ENCODE results near the gene KCTD5.
"Not testable (repeated sequence)": the region's sequence is repeated elsewhere in the genome, so short reads cannot be mapped to it uniquely, and the experiment has no call there.

The KCTD5 gene

GRCh38 chr16:2682209-2683021 is at the start of gene KCTD5:
KCTD5 (plus strand) TSS chr16:2682523; CDS start chr16:2682549, 26 bp downstream.
- DNase-seq = peak; percentile 68

- not testable (repeated sequence) for DNase-seq
Observed at GRCh38 chr16:2639071-2639721, 43.1 kb upstream of the KCTD5 start.

GRCh38 chr16:2639722-2640072 is 42.6 kb upstream of the KCTD5 start:
- not testable (repeated sequence) for DNase-seq

- DNase-seq = not testable (repeated sequence)
Observed at GRCh38 chr16:2642561-2642960, 39.8 kb upstream of the KCTD5 start.

- DNase-seq = not testable (repeated sequence)
Observed at GRCh38 chr16:2644754-2645453, 37.4 kb upstream of the KCTD5 start.

- DNase-seq = not testable (repeated sequence)
Observed at GRCh38 chr16:2651268-2651871, 31.0 kb upstream of the KCTD5 start.

- DNase-seq = not testable (repeated sequence)
Observed at GRCh38 chr16:2653915-2654314, 28.4 kb upstream of the KCTD5 start.

GRCh38 chr16:2654949-2655348 is 27.4 kb upstream of the KCTD5 start:
- not testable (repeated sequence) for DNase-seq

GRCh38 chr16:2656985-2657384 is 25.3 kb upstream of the KCTD5 start:
- DNase-seq = no peak

GRCh38 chr16:2657803-2658202 is 24.5 kb upstream of the KCTD5 start:
- DNase-seq = not testable (repeated sequence)

GRCh38 chr16:2659560-2659959 is 22.8 kb upstream of the KCTD5 start:
- not testable (repeated sequence) for DNase-seq

GRCh38 chr16:2660014-2660662 is 22.2 kb upstream of the KCTD5 start:
- not testable (repeated sequence) for DNase-seq

GRCh38 chr16:2660755-2661373 is 21.5 kb upstream of the KCTD5 start:
- DNase-seq = not testable (repeated sequence)

- no peak for DNase-seq
Observed at GRCh38 chr16:2663553-2664546, 18.5 kb upstream of the KCTD5 start.

- peak; percentile 8 for DNase-seq
Observed at GRCh38 chr16:2664574-2664982, 17.7 kb upstream of the KCTD5 start.

- DNase-seq = not testable (repeated sequence)
Observed at GRCh38 chr16:2666671-2667070, 15.7 kb upstream of the KCTD5 start.

- DNase-seq = not testable (repeated sequence)
Observed at GRCh38 chr16:2669587-2669986, 12.7 kb upstream of the KCTD5 start.

GRCh38 chr16:2670017-2670416 is 12.3 kb upstream of the KCTD5 start:
- DNase-seq = not testable (repeated sequence)

- DNase-seq = not testable (repeated sequence)
Observed at GRCh38 chr16:2671193-2671592, 11.1 kb upstream of the KCTD5 start.

- no peak for DNase-seq
Observed at GRCh38 chr16:2671741-2672140, 10.6 kb upstream of the KCTD5 start.
